Kidney (tissue), 14 donors: ENCODE data around the gene SAMD7. TPM values are rescaled to one million over a fixed set of nuclear protein-coding genes. Genes with fewer than 3 reads are reported as not detected.

Experiments
- DNase-seq, 5 donors: peaks; one replicate each; pipeline ENCODE4 v3.0.0-alpha.2; 2013 to 2020
- FAIRE-seq: peaks from 2 replicates; lab custom pipeline; 2012; peaks lifted over from hg19 to GRCh38; lab: Jason Lieb, UNC
- H3K27ac ChIP-seq, 2 donors: one replicate each; pipeline ENCODE4 v1.7.0; 2013; ENCODE audit warnings: low read depth in 2 of 2, low read length in 2 of 2, inconsistent platforms in 1 of 2
- H3K27me3 ChIP-seq: one replicate; pipeline ENCODE4 v1.7.1; 2013; ENCODE audit warnings: low read length, inconsistent platforms; ENCODE audit not compliant: control insufficient read depth, insufficient read depth
- H3K36me3 ChIP-seq, 3 donors: one replicate each; pipeline versions ENCODE4 v1.7.0 to v1.7.1; 2013; ENCODE audit warnings: low read length in 3 of 3, control low read depth in 1 of 3, inconsistent platforms in 1 of 3; ENCODE audit not compliant: insufficient read depth in 3 of 3, control insufficient read depth in 2 of 3
- H3K4me1 ChIP-seq, 3 donors: one replicate each; pipeline versions ENCODE4 v1.7.0 to v1.7.1; 2013; ENCODE audit warnings: low read length in 3 of 3, inconsistent platforms in 1 of 3, low read depth in 1 of 3; ENCODE audit not compliant: control insufficient read depth in 2 of 3, insufficient read depth in 2 of 3
- H3K4me3 ChIP-seq, 3 donors: one replicate each; pipeline versions ENCODE4 v1.7.0 to v1.8.1; 2013; ENCODE audit warnings: low read length in 3 of 3, control low read depth in 1 of 3, inconsistent platforms in 1 of 3
- H3K9ac ChIP-seq, 3 donors: one replicate each; pipeline versions ENCODE4 v1.7.0 to v1.7.1; 2013; ENCODE audit warnings: low read length in 3 of 3, control low read depth in 1 of 3, inconsistent platforms in 1 of 3
- H3K9me3 ChIP-seq, 3 donors: one replicate each; pipeline versions ENCODE4 v1.7.0 to v1.7.1; 2013; ENCODE audit warnings: low read length in 3 of 3, control low read depth in 1 of 3, inconsistent platforms in 1 of 3; ENCODE audit not compliant: control insufficient read depth in 2 of 3, insufficient read depth in 1 of 3
- CTCF ChIP-seq: IDR thresholded peaks from 3 replicates; pipeline ENCODE4 v1.5.1; 2012; ENCODE audit warnings: mild to moderate bottlenecking, moderate library complexity, borderline replicate concordance; ENCODE audit not compliant: insufficient read depth; ENCODE audit errors: extremely low read depth
- intact Hi-C: fragments of 100-400 bp; cut with DNase I; formaldehyde crosslinking; loops from one replicate; pipeline ENCODE4 v1.11.1; 2022
- polyA plus RNA-seq: library from polyadenylated mRNA; stranded (reverse); fragments of 350-450 nt; fragmentation: Illumina TruSeq; extraction: RNeasy Lipid Tissue Mini Kit (QIAGEN cat#74804); gene quantifications from one replicate; pipeline ENCODE4 v1.2.3, GENCODE V29; 2014; ENCODE audit warnings: low read depth, low replicate concordance; ENCODE audit not compliant: insufficient read depth
- total RNA-seq: library from RNA; stranded (reverse); fragmentation: NEBNext Ultra II Directional; extraction: Animal tissue kit (Norgen Biotek cat#: 25700); gene quantifications from one replicate; pipeline ENCODE4 v1.2.1, GENCODE V29; 2021
- donor health status: control.
- donor health status: control.
- donor health status: control.
- donor health status: control.
- donor health status: control.
- donor health status: DM: yes; HTN: yes; CAD: no.
- donor health status: Normal renal cell carcinoma (clear cell type).

The SAMD7 gene
- total and polyA plus RNA-seq, 2 donors from 2014 or later = not detected

GRCh38 chr3:169879845-169880575, 31.4 kb upstream of the SAMD7 start:
- Histone ChIP-seq H3K4me3 (no peak overlapping the region), H3K9ac (no peak overlapping the region), H3K27ac (no peak overlapping the region), H3K4me1 (no peaks in the 10 kb centered on the region), H3K9me3 (no peaks in the 10 kb centered on the region), H3K27me3 (no peaks in the 10 kb centered on the region), H3K36me3 (no peaks in the 10 kb centered on the region)
- FAIRE-seq (no peak), DNase-seq (no peak)
- no peak for TF ChIP-seq CTCF
- intact Hi-C loops = no loop called here

GRCh38 chr3:169880576-169881250, 30.7 kb upstream of the SAMD7 start:
- intact Hi-C loops = no loop called here
- H3K27ac ChIP-seq = no peak overlapping the region
- no peak overlapping the region for H3K9ac ChIP-seq
- no peaks in the 10 kb centered on the region for H3K4me1 ChIP-seq
- H3K27me3 ChIP-seq = no peaks in the 10 kb centered on the region
- H3K9me3 ChIP-seq = no peaks in the 10 kb centered on the region
- FAIRE-seq (no peak), DNase-seq (no peak)
- H3K4me3 ChIP-seq = no peak overlapping the region
- TF ChIP-seq CTCF = no peak
- no peaks in the 10 kb centered on the region for H3K36me3 ChIP-seq

- no peaks in the 10 kb centered on the region for H3K9me3 ChIP-seq
- DNase-seq (peak in 1 of 5 donors; percentile 80), FAIRE-seq (no peak)
- no peak overlapping the region for H3K27ac ChIP-seq
- no peak overlapping the region for H3K4me3 ChIP-seq
- TF ChIP-seq CTCF = no peak
- H3K36me3 ChIP-seq = no peaks in the 10 kb centered on the region
- H3K4me1 ChIP-seq = no peaks in the 10 kb centered on the region
- no peak overlapping the region for H3K9ac ChIP-seq
- H3K27me3 ChIP-seq = no peaks in the 10 kb centered on the region
- intact Hi-C loops = no loop called here
Measured at GRCh38 chr3:169886671-169887070, 24.7 kb upstream of the SAMD7 start.
